ENCODE results near the gene PARP15. TPM values are rescaled to one million over a fixed set of nuclear protein-coding genes. Genes with fewer than 3 reads are reported as not detected.

The PARP15 gene
- polyA plus RNA-seq, 1 donor (not counting 4 experiments of a cell fraction or from before 2014, with no cell fraction given), result 0.25 TPM

GRCh38 chr3:122618614-122619013, 41.2 kb downstream of the PARP15 start:
- H3K4me1 ChIP-seq (ENCODE audit: control insufficient read depth, extremely low read depth, insufficient read depth, low read length), result no peaks in the 10 kb centered on the region
- H3K9ac ChIP-seq (ENCODE audit: control insufficient read depth, extremely low read depth, insufficient read depth, low read length), result no peak overlapping the region
- H4K20me1 ChIP-seq (ENCODE audit: control insufficient read depth, extremely low read depth, insufficient read depth, low read length), result no peaks in the 10 kb centered on the region
- H3K9me1 ChIP-seq (ENCODE audit: control insufficient read depth, extremely low read depth, insufficient read depth, low read length), result no peaks in the 10 kb centered on the region
- no peak overlapping the region for H3K4me3 ChIP-seq (ENCODE audit: control insufficient read depth in 2 of 3, extremely low read depth in 1 of 3, insufficient read depth in 2 of 3, low read depth in 1 of 3, low read length in 3 of 3)
- H3K9me3 ChIP-seq (ENCODE audit: control insufficient read depth, low read depth, low read length), result no peaks in the 10 kb centered on the region
- TF ChIP-seq EZH2 (IDR thresholded peaks at IDR 0.05; ENCODE audit: low read length), result no peak
- TF ChIP-seq, protein P1, sequence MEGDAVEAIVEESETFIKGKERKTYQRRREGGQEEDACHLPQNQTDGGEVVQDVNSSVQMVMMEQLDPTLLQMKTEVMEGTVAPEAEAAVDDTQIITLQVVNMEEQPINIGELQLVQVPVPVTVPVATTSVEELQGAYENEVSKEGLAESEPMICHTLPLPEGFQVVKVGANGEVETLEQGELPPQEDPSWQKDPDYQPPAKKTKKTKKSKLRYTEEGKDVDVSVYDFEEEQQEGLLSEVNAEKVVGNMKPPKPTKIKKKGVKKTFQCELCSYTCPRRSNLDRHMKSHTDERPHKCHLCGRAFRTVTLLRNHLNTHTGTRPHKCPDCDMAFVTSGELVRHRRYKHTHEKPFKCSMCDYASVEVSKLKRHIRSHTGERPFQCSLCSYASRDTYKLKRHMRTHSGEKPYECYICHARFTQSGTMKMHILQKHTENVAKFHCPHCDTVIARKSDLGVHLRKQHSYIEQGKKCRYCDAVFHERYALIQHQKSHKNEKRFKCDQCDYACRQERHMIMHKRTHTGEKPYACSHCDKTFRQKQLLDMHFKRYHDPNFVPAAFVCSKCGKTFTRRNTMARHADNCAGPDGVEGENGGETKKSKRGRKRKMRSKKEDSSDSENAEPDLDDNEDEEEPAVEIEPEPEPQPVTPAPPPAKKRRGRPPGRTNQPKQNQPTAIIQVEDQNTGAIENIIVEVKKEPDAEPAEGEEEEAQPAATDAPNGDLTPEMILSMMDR (optimal IDR thresholded peaks at IDR 0.05 in 1 of 3, IDR thresholded peaks at IDR 0.05 in 1 of 3, conservative IDR thresholded peaks at IDR 0.05 in 1 of 3; ENCODE audit: extremely low read depth in 1 of 3, insufficient read depth in 2 of 3, low read length in 3 of 3), result no peak
- no peak for FAIRE-seq
- dilution Hi-C loops (cut with MboI; ENCODE audit: extremely low pct_ligation_motif_present, low sequenced_read_pairs), result no loop called here
- no peak overlapping the region for H3K4me2 ChIP-seq (ENCODE audit: control insufficient read depth, extremely low read depth, insufficient read depth, low read depth, low read length)
- H3K79me2 ChIP-seq (ENCODE audit: control insufficient read depth, insufficient read depth, low read length), result no peaks in the 10 kb centered on the region
- H3K27me3 ChIP-seq (ENCODE audit: control insufficient read depth, extremely low read depth, insufficient read depth, low read length), result peaks cover 20% of the 10 kb centered on the region
- H3K36me3 ChIP-seq (ENCODE audit: control insufficient read depth in 2 of 2, extremely low read depth in 1 of 2, insufficient read depth in 2 of 2, low read length in 2 of 2), result no peaks in the 10 kb centered on the region
- DNase-seq (ENCODE audit: low read depth, low spot score), result no peak
- H3K27ac ChIP-seq (ENCODE audit: control insufficient read depth, insufficient read depth, low read length), result no peak overlapping the region
- no peak overlapping the region for H2AFZ ChIP-seq (ENCODE audit: control insufficient read depth, low read length)

- no peaks in the 10 kb centered on the region for H4K20me1 ChIP-seq (ENCODE audit: control insufficient read depth, extremely low read depth, insufficient read depth, low read length)
- no peak overlapping the region for H3K9ac ChIP-seq (ENCODE audit: control insufficient read depth, extremely low read depth, insufficient read depth, low read length)
- no peaks in the 10 kb centered on the region for H3K9me3 ChIP-seq (ENCODE audit: control insufficient read depth, low read depth, low read length)
- DNase-seq (ENCODE audit: low read depth, low spot score), result no peak
- H3K27ac ChIP-seq (ENCODE audit: control insufficient read depth, insufficient read depth, low read length), result no peak overlapping the region
- H3K36me3 ChIP-seq (ENCODE audit: control insufficient read depth in 2 of 2, extremely low read depth in 1 of 2, insufficient read depth in 2 of 2, low read length in 2 of 2), result no peaks in the 10 kb centered on the region
- H3K4me1 ChIP-seq (ENCODE audit: control insufficient read depth, extremely low read depth, insufficient read depth, low read length), result no peaks in the 10 kb centered on the region
- H3K9me1 ChIP-seq (ENCODE audit: control insufficient read depth, extremely low read depth, insufficient read depth, low read length), result no peaks in the 10 kb centered on the region
- dilution Hi-C loops (cut with MboI; ENCODE audit: extremely low pct_ligation_motif_present, low sequenced_read_pairs), result no loop called here
- no peak for TF ChIP-seq EZH2 (IDR thresholded peaks at IDR 0.05; ENCODE audit: low read length)
- TF ChIP-seq, protein P1 (optimal IDR thresholded peaks at IDR 0.05 in 1 of 3, IDR thresholded peaks at IDR 0.05 in 1 of 3, conservative IDR thresholded peaks at IDR 0.05 in 1 of 3; ENCODE audit: extremely low read depth in 1 of 3, insufficient read depth in 2 of 3, low read length in 3 of 3), result no peak
- no peak overlapping the region for H3K4me3 ChIP-seq (ENCODE audit: control insufficient read depth in 2 of 3, extremely low read depth in 1 of 3, insufficient read depth in 2 of 3, low read depth in 1 of 3, low read length in 3 of 3)
- H3K79me2 ChIP-seq (ENCODE audit: control insufficient read depth, insufficient read depth, low read length), result no peaks in the 10 kb centered on the region
- no peak overlapping the region for H2AFZ ChIP-seq (ENCODE audit: control insufficient read depth, low read length)
- H3K4me2 ChIP-seq (ENCODE audit: control insufficient read depth, extremely low read depth, insufficient read depth, low read depth, low read length), result no peak overlapping the region
- FAIRE-seq, result no peak
- peaks cover 20% of the 10 kb centered on the region for H3K27me3 ChIP-seq (ENCODE audit: control insufficient read depth, extremely low read depth, insufficient read depth, low read length)
Measured at GRCh38 chr3:122619040-122619439, 41.6 kb downstream of the PARP15 start.

Data from keratinocyte (primary cell).